HFFc6 (cell line): ENCODE measurements around the gene HEXA. TPM values are rescaled to one million over a fixed set of nuclear protein-coding genes. Genes with fewer than 3 reads are reported as not detected.

Source experiments
- DNase-seq: peaks from one replicate; pipeline ENCODE4 v3.0.0-alpha.2; 2018
- H3K27ac Mint-ChIP-seq: 2 replicates; pipeline ENCODE4 v1.8.0; 2020; ENCODE audit warnings: mild to moderate bottlenecking, mixed read lengths
- H3K27me3 Mint-ChIP-seq: 2 replicates; pipeline ENCODE4 v1.8.0; 2021; ENCODE audit warnings: mild to moderate bottlenecking, moderate library complexity, mixed read lengths; ENCODE audit not compliant: insufficient read depth
- H3K36me3 Mint-ChIP-seq: 2 replicates; pipeline ENCODE4 v1.8.0; 2021; ENCODE audit warnings: low read depth, mixed read lengths
- H3K4me1 Mint-ChIP-seq: 2 replicates; pipeline ENCODE4 v1.8.0; 2020; ENCODE audit warnings: low read depth, mixed read lengths
- H3K4me3 Mint-ChIP-seq: 2 replicates; pipeline ENCODE4 v1.8.0; 2020; ENCODE audit warnings: mild to moderate bottlenecking, moderate library complexity, mixed read lengths
- H3K9me3 Mint-ChIP-seq: 2 replicates; pipeline ENCODE4 v1.8.0; 2020; ENCODE audit warnings: mild to moderate bottlenecking, mixed read lengths
- CTCF ChIP-seq: fragments of 200-600 bp; sonication (generic); IDR thresholded peaks from 2 replicates; pipeline ENCODE4 v1.5.0; 2021; ENCODE audit warnings: antibody characterized with exemption, mild to moderate bottlenecking
- total RNA-seq, 6 experiments: library from RNA; stranded (reverse); fragmentation: NEBNext Ultra II Directional; extraction: Animal tissue kit (Norgen Biotek cat#: 25700); gene quantifications; 2 replicates in 1 of 6; 3 replicates in 5 of 6; pipeline ENCODE4 v1.2.3, GENCODE V29; 2021

The HEXA gene
- total RNA-seq, 6 experiments from 2014 or later, result 83.3 to 98.0 (median 88.3) TPM

GRCh38 chr15:72302955-72303354, 72.9 kb downstream of the HEXA start:
- peaks cover 14% of the 10 kb centered on the region for H3K4me1 Mint-ChIP-seq

More at GRCh38 chr15:72302955-72303354, 72.9 kb downstream of the HEXA start:
- H3K27ac Mint-ChIP-seq, result no peak overlapping the region
- no peaks in the 10 kb centered on the region for H3K36me3 Mint-ChIP-seq
- TF ChIP-seq CTCF, result no peak
- no peak overlapping the region for H3K4me3 Mint-ChIP-seq
- no peak for DNase-seq
- H3K27me3 Mint-ChIP-seq, result peaks cover 8% of the 10 kb centered on the region; the same call in 1 of the 2 replicates
- H3K9me3 Mint-ChIP-seq, result no peaks in the 10 kb centered on the region

Other genes with a start within 250 kb of the HEXA start
- gene GRAMD2A, start 178.2 kb downstream of the HEXA start, total RNA-seq, result under 1 TPM in 1 of 6 experiments, not detected in 5; 0.14 TPM
- 1,000 to 10,000 TPM; 2,533 to 2,832 (median 2,656) TPM for gene PKM, start 144.8 kb downstream of the HEXA start, total RNA-seq
- gene PARP6, start 103.5 kb downstream of the HEXA start, total RNA-seq, result 10 to 100 TPM; 21.6 to 27.8 (median 24.6) TPM
- gene CELF6, start 55.9 kb downstream of the HEXA start, total RNA-seq, result under 1 TPM in 4 of 6 experiments, not detected in 2; 0.11 to 0.14 (median 0.12) TPM
- gene TMEM202, start 22.3 kb upstream of the HEXA start, total RNA-seq, result not detected
- gene ARIH1, start 98.3 kb upstream of the HEXA start, total RNA-seq, result 100 to 1,000 TPM; 138 to 171 (median 159) TPM